Measurements from ENCODE around the gene EFHC1. TPM values are rescaled to one million over a fixed set of nuclear protein-coding genes. Genes with fewer than 3 reads are reported as not detected.

Gene EFHC1
- total and polyA plus RNA-seq, 2 of the 13 experiments (the other 11 are each of a cell fraction or from before 2014, with no cell fraction given), result 23.4 to 29.5 TPM

GRCh38 chr6:52517502-52518278 is 97.5 kb downstream of the EFHC1 start (continued):
- TF ChIP-seq, protein P1, sequence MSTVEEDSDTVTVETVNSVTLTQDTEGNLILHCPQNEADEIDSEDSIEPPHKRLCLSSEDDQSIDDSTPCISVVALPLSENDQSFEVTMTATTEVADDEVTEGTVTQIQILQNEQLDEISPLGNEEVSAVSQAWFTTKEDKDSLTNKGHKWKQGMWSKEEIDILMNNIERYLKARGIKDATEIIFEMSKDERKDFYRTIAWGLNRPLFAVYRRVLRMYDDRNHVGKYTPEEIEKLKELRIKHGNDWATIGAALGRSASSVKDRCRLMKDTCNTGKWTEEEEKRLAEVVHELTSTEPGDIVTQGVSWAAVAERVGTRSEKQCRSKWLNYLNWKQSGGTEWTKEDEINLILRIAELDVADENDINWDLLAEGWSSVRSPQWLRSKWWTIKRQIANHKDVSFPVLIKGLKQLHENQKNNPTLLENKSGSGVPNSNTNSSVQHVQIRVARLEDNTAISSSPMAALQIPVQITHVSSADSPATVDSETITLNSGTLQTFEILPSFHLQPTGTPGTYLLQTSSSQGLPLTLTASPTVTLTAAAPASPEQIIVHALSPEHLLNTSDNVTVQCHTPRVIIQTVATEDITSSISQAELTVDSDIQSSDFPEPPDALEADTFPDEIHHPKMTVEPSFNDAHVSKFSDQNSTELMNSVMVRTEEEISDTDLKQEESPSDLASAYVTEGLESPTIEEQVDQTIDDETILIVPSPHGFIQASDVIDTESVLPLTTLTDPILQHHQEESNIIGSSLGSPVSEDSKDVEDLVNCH (CRISPR knock-in tag; IDR thresholded peaks at IDR 0.05), result no peak
- TF ChIP-seq BATF2 (CRISPR knock-in tag; IDR thresholded peaks at IDR 0.05) (no peak), SMAD1 (CRISPR knock-in tag; IDR thresholded peaks at IDR 0.05; ENCODE audit: borderline replicate concordance, low read depth) (peak; percentile 83; the same call in 1 of the 2 replicates), ZFP90 (CRISPR knock-in tag; IDR thresholded peaks at IDR 0.05; ENCODE audit: borderline replicate concordance) (peak; percentile 66; the same call in 1 of the 2 replicates), RAD21 (CRISPR knock-in tag; IDR thresholded peaks at IDR 0.05) (no peak), ZNF558 (CRISPR knock-in tag; IDR thresholded peaks at IDR 0.05; ENCODE audit: borderline replicate concordance) (no peak), HNRNPH1 (optimal IDR thresholded peaks at IDR 0.05; ENCODE audit: low read depth, low read length) (no peak), NONO (IDR thresholded peaks at IDR 0.05) (no peak), NONO (CRISPR knock-in tag; conservative IDR thresholded peaks at IDR 0.05) (0 out of 2 replicates have a peak, but pooled peaks have one; percentile 56), HOMEZ (CRISPR knock-in tag; IDR thresholded peaks at IDR 0.05; ENCODE audit: low read depth) (peak; percentile 80), ELF4 (CRISPR knock-in tag; IDR thresholded peaks at IDR 0.05; ENCODE audit: borderline replicate concordance) (no peak), RFX5 (IDR thresholded peaks at IDR 0.05; ENCODE audit: low read depth, low read length) (no peak), SOX5 (CRISPR knock-in tag; IDR thresholded peaks at IDR 0.05; ENCODE audit: borderline replicate concordance) (peak; percentile 49; the same call in 1 of the 2 replicates), GMEB1 (CRISPR knock-in tag; IDR thresholded peaks at IDR 0.05; ENCODE audit: borderline replicate concordance) (no peak), REPIN1 (CRISPR knock-in tag; IDR thresholded peaks at IDR 0.05; ENCODE audit: borderline replicate concordance, low read depth) (peak; percentile 68; the same call in 1 of the 2 replicates), ZNF33A (CRISPR knock-in tag; IDR thresholded peaks at IDR 0.05; ENCODE audit: borderline replicate concordance) (no peak)
- TF ChIP-seq, protein P2, sequence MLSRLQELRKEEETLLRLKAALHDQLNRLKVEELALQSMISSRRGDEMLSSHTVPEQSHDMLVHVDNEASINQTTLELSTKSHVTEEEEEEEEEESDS (CRISPR knock-in tag; IDR thresholded peaks at IDR 0.05; ENCODE audit: borderline replicate concordance), result 0 out of 2 replicates have a peak, but pooled peaks have one; percentile 51
- TF ChIP-seq, protein P3, sequence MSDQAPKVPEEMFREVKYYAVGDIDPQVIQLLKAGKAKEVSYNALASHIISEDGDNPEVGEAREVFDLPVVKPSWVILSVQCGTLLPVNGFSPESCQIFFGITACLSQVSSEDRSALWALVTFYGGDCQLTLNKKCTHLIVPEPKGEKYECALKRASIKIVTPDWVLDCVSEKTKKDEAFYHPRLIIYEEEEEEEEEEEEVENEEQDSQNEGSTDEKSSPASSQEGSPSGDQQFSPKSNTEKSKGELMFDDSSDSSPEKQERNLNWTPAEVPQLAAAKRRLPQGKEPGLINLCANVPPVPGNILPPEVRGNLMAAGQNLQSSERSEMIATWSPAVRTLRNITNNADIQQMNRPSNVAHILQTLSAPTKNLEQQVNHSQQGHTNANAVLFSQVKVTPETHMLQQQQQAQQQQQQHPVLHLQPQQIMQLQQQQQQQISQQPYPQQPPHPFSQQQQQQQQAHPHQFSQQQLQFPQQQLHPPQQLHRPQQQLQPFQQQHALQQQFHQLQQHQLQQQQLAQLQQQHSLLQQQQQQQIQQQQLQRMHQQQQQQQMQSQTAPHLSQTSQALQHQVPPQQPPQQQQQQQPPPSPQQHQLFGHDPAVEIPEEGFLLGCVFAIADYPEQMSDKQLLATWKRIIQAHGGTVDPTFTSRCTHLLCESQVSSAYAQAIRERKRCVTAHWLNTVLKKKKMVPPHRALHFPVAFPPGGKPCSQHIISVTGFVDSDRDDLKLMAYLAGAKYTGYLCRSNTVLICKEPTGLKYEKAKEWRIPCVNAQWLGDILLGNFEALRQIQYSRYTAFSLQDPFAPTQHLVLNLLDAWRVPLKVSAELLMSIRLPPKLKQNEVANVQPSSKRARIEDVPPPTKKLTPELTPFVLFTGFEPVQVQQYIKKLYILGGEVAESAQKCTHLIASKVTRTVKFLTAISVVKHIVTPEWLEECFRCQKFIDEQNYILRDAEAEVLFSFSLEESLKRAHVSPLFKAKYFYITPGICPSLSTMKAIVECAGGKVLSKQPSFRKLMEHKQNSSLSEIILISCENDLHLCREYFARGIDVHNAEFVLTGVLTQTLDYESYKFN (CRISPR knock-in tag; conservative IDR thresholded peaks at IDR 0.05), result peak; percentile 74
